Subcutaneous adipose tissue (tissue), 4 donors: ENCODE results near the gene SNX7. TPM values are rescaled to one million over a fixed set of nuclear protein-coding genes. Genes with fewer than 3 reads are reported as not detected.

Source experiments
- CTCF ChIP-seq: fragments of 450-650 bp; IDR thresholded peaks from one replicate; pipeline ENCODE4 v1.5.1; 2016; ENCODE audit warnings: low read depth, mild to moderate bottlenecking, control low read depth, antibody characterized with exemption, moderate library complexity
- total RNA-seq, 4 donors: library from RNA; depleted of rRNA; stranded (reverse); fragments of >200 nt; gene quantifications; one replicate each; pipeline ENCODE4 v1.1.0, GENCODE V29; 2016

SNX7 gene
- total RNA-seq, 4 donors from 2014 or later, result 19.8 to 64.5 (median 26.4) TPM

- TF ChIP-seq CTCF, result no peak
These were observed 36.3 kb downstream of the SNX7 start for GRCh38 chr1:98697781-98698180.

DNA sequence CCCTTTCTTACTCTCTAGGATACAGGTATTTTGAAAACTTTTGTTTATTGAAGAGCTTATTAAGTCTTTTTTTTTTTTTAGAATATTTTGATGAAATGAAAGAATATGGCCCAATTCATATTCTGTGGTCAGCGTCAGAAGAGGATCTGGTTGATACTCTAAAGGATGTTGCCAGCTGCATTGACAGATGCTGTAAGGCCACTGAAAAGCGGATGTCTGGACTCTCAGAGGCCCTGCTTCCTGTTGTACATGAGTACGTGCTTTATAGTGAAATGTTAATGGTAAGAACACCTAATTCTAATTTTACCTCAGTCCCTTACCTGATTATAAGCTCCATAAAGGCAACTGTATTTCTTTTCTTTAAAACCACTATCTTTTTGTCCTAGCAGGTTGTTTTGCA is 37.1 kb downstream of the SNX7 start:
- TF ChIP-seq CTCF, result no peak

DNA sequence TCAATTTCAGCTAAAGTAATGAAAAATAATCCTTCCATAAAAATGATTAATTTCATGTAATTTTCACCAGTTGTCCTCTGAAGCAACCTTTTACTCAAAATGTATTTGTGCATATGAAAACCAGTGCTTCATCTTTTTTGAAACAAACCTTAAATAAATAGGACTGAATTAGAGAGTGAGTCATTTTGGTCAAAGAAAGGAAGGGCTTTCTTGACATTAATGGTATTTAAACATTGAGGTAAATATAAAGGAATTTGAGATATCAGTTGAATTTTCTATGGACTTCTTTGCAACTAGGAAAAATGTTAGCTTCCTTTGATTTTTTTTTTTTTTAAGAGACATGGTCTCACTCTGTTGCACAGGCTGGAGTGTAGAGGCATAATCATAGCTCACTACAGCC is 38.7 kb downstream of the SNX7 start:
- TF ChIP-seq CTCF, result no peak

GRCh38 chr1:98702976-98703375 is 41.5 kb downstream of the SNX7 start:
- TF ChIP-seq CTCF, result no peak

- TF ChIP-seq CTCF, result no peak
These were observed 43.0 kb downstream of the SNX7 start for GRCh38 chr1:98704474-98704873.

- no peak for TF ChIP-seq CTCF
These were observed 43.5 kb downstream of the SNX7 start for GRCh38 chr1:98704971-98705370.

DNA sequence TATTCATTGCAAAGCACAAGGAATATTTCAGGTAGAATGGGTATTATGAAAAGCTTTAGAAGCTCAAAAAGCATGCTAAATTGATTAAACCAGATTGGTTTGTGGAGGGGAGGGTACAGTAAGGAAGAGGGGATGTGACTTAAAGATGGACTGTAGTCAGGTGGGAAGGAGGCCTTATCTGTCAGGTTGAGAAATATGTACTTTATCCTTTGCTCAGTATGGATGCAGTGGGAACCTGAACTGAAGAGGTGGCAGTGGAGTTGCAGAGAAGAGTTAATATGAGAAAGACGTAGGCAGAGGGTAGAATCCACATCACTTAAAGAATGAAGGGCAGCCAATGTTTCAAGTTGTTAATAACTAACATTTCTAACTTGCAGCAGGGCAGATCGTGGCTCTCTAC is 44.1 kb downstream of the SNX7 start:
- no peak for TF ChIP-seq CTCF
